A549 (cell line): ENCODE measurements around the gene TSHR. TPM values are rescaled to one million over a fixed set of nuclear protein-coding genes. Genes with fewer than 3 reads are reported as not detected.
"Not testable (repeated sequence)": the region's sequence is repeated elsewhere in the genome, so short reads cannot be mapped to it uniquely, and the experiment has no call there.

Experiments
- ATAC-seq, 2 experiments: fragments of 200-7000 bp in 1 of 2; fragments of >200 bp in 1 of 2; cut with Nextera tagmentation in 1 of 2; cut with Tn5 transposase in 1 of 2; 3 replicates each; pipeline versions ENCODE4 v1.8.0 to v1.9.1; 2018 to 2020; ENCODE audit warnings: mild to moderate bottlenecking in 1 of 2, moderate library complexity in 1 of 2
- CTCF ChIA-PET: fragments of 300-600 bp; sonication (Branson Sonifier 250); formaldehyde crosslinking; extraction: SDS; loops from one replicate; lab custom pipeline; 2021; ENCODE audit warnings: antibody characterized with exemption, inconsistent platforms; lab: Yijun Ruan, JAX
- POLR2A ChIA-PET: fragments of 350-600 bp; formaldehyde crosslinking; extraction: SDS; loops from one replicate; lab custom pipeline; 2021; ENCODE audit warnings: antibody characterized with exemption, inconsistent platforms; lab: Yijun Ruan, JAX
- DNase-seq, 2 experiments: peaks; one replicate each; pipeline versions ENCODE4 v3.0.0 to v3.0.0-alpha.2; 2011 to 2016; ENCODE audit warnings: low read depth in 1 of 2, low spot score in 1 of 2
- FAIRE-seq: peaks from 2 replicates; lab custom pipeline; 2011; peaks lifted over from hg19 to GRCh38; lab: Jason Lieb, UNC
- H3K27ac ChIP-seq, 2 experiments: fragments of >200 bp; sonication (Bioruptor Twin); formaldehyde crosslinking; 3 replicates each; pipeline ENCODE4 v1.5.1; 2016 to 2017
- H3K4me1 ChIP-seq: fragments of >200 bp; sonication (Bioruptor Twin); formaldehyde crosslinking; 3 replicates; pipeline ENCODE4 v1.6.1; 2016
- H3K4me2 ChIP-seq: fragments of >200 bp; sonication (Bioruptor Twin); formaldehyde crosslinking; 3 replicates; pipeline ENCODE4 v1.6.1; 2016
- H3K4me3 ChIP-seq: fragments of >200 bp; sonication (Bioruptor Twin); formaldehyde crosslinking; 3 replicates; pipeline ENCODE4 v1.5.1; 2016
- H3K9me3 ChIP-seq: fragments of >200 bp; sonication (Bioruptor Twin); formaldehyde crosslinking; 3 replicates; pipeline ENCODE4 v1.6.1; 2016
- ATOH8 ChIP-seq: fragments of 250-450 bp; sonication (Bioruptor Pico); IDR thresholded peaks from 2 replicates; pipeline ENCODE4 v1.5.0; 2020; ENCODE audit warnings: low read depth, mild to moderate bottlenecking, moderate library complexity
- CHD4 ChIP-seq: fragments of 200-600 bp; sonication (generic); IDR thresholded peaks from 2 replicates; pipeline ENCODE4 v1.6.1; 2016; ENCODE audit warnings: antibody characterized with exemption, mild to moderate bottlenecking, borderline replicate concordance
- EHMT2 ChIP-seq: fragments of 200-600 bp; sonication (generic); IDR thresholded peaks from 2 replicates; pipeline ENCODE4 v1.6.1; 2016; ENCODE audit warnings: antibody characterized with exemption, low read depth, mild to moderate bottlenecking, moderate library complexity
- ELK1 ChIP-seq: fragments of 150-350 bp; IDR thresholded peaks from 2 replicates; pipeline ENCODE4 v1.6.1; 2014; ENCODE audit warnings: low read depth, mild to moderate bottlenecking, low read length
- HDAC2 ChIP-seq: fragments of 200-600 bp; sonication (generic); IDR thresholded peaks from 2 replicates; pipeline ENCODE4 v1.6.1; 2016
- HES2 ChIP-seq: fragments of >200 bp; sonication (Bioruptor Twin); formaldehyde crosslinking; IDR thresholded peaks from 2 replicates; pipeline ENCODE4 v1.6.1; 2016
- HMGXB4 ChIP-seq: fragments of 250-450 bp; sonication (Bioruptor Pico); IDR thresholded peaks from 2 replicates; pipeline ENCODE4 v1.5.0; 2021; ENCODE audit warnings: mild to moderate bottlenecking, moderate library complexity, borderline replicate concordance
- JUN ChIP-seq, 2 experiments: fragments of >200 bp; sonication (Bioruptor Twin); formaldehyde crosslinking; IDR thresholded peaks; 2 replicates in 1 of 2; 3 replicates in 1 of 2; pipeline ENCODE4 v1.6.1; 2016 to 2017
- JUNB ChIP-seq: fragments of >200 bp; sonication (Bioruptor Twin); formaldehyde crosslinking; IDR thresholded peaks from 2 replicates; pipeline ENCODE4 v1.6.1; 2016
- KDM5A ChIP-seq: fragments of 200-600 bp; sonication (generic); IDR thresholded peaks from 2 replicates; pipeline ENCODE4 v1.6.1; 2016; ENCODE audit warnings: antibody characterized with exemption, mild to moderate bottlenecking
- MAFK ChIP-seq: fragments of 450-650 bp; IDR thresholded peaks from 2 replicates; pipeline ENCODE4 v1.6.1; 2014; ENCODE audit not compliant: partially characterized antibody
- MAZ ChIP-seq: fragments of 150-350 bp; IDR thresholded peaks from 2 replicates; pipeline ENCODE4 v1.6.1; 2014; ENCODE audit warnings: antibody characterized with exemption, low read depth, low read length, borderline replicate concordance
- REST ChIP-seq: fragments of 200-600 bp; sonication (generic); IDR thresholded peaks from 2 replicates; pipeline ENCODE4 v1.6.1; 2016; ENCODE audit warnings: antibody characterized with exemption, mild to moderate bottlenecking, moderate library complexity
- RNF2 ChIP-seq: fragments of 200-600 bp; sonication (generic); IDR thresholded peaks from 2 replicates; pipeline ENCODE4 v1.6.1; 2016; ENCODE audit warnings: low read depth, mild to moderate bottlenecking, antibody characterized with exemption, moderate library complexity, borderline replicate concordance
- TFCP2L1 ChIP-seq: fragments of 250-450 bp; sonication (Bioruptor Pico); IDR thresholded peaks from 2 replicates; pipeline ENCODE4 v1.5.0; 2021; ENCODE audit warnings: mild to moderate bottlenecking
- TP53 ChIP-seq: fragments of 250-450 bp; sonication (Bioruptor Pico); IDR thresholded peaks from 2 replicates; pipeline ENCODE4 v1.5.0; 2021; ENCODE audit warnings: mild to moderate bottlenecking, moderate library complexity
- ZC3H11A ChIP-seq: fragments of 450-650 bp; IDR thresholded peaks from 2 replicates; pipeline ENCODE4 v1.6.1; 2014; ENCODE audit warnings: antibody characterized with exemption, mild to moderate bottlenecking
- ZNF302 ChIP-seq: fragments of 250-450 bp; sonication (Bioruptor Pico); IDR thresholded peaks from 2 replicates; pipeline ENCODE4 v1.9.0; 2021; ENCODE audit warnings: inconsistent platforms, mild to moderate bottlenecking, moderate library complexity
- WGBS: methylation state at CpG from one replicate; pipeline ENCODE4 v1.1.6; 2017; ENCODE audit errors: missing lambda C conversion rate; 5-methylcytosine and 5-hydroxymethylcytosine counted together
- polyA plus RNA-seq, 4 experiments: library from polyadenylated mRNA; depleted of rRNA in 3 of 4; stranded (reverse); fragments of >200 nt; fragmentation: RNase III in 1 of 4; extraction: RNeasy Plus Mini Kit Qiagen cat#74134 plus additional on column Dnase treatment in 1 of 4; gene quantifications; 2 replicates in 3 of 4; 3 replicates in 1 of 4; pipeline ENCODE4 v1.2.3, GENCODE V29; 2011 to 2017
- TF ChIP-seq, protein P1 (sequence below): IDR thresholded peaks from 2 replicates; pipeline ENCODE4 v1.6.1; 2012
- TF ChIP-seq, protein P2 (sequence below): fragments of >200 bp; sonication (Bioruptor Twin); formaldehyde crosslinking; IDR thresholded peaks from 3 replicates; pipeline ENCODE4 v1.6.1; 2016

TSHR gene
- polyA plus RNA-seq, 2 of the 4 experiments (the other 2 are of a cell fraction): not detected

GRCh38 chr14:80951491-80951890 is 3.9 kb upstream of the TSHR start:
- no peak overlapping the region for H3K4me3 ChIP-seq
- H3K9me3 ChIP-seq: no peaks in the 10 kb centered on the region; the same call in 2 of the 3 replicates
- no peak overlapping the region for H3K27ac ChIP-seq
- ChIA-PET POLR2A (interaction anchor here (0.7 kb wide), 1 partner anchor 10 kb away, joined by 4 read pairs; no protein-coding TSS in a partner anchor), CTCF (no interaction called here)
- H3K4me1 ChIP-seq: no peaks in the 10 kb centered on the region
- FAIRE-seq (no peak), ATAC-seq (no peak), DNase-seq (no peak)
- 46% methylated on average over 4 of the region's 4 CpGs for WGBS
- no peak overlapping the region for H3K4me2 ChIP-seq
- TF ChIP-seq ZNF302 (CRISPR knock-in tag) (no peak), HDAC2 (no peak), CHD4 (no peak), HES2 (no peak), MAZ (no peak), ZC3H11A (no peak), ELK1 (no peak), TFCP2L1 (CRISPR knock-in tag) (no peak), KDM5A (no peak), REST (no peak), TP53 (CRISPR knock-in tag) (no peak), JUN (IDR thresholded peaks at IDR 0.05) (no peak), MAFK (no peak), JUNB (no peak), RNF2 (no peak), ATOH8 (CRISPR knock-in tag) (no peak), EHMT2 (no peak), HMGXB4 (CRISPR knock-in tag) (no peak)
- TF ChIP-seq, protein P1, sequence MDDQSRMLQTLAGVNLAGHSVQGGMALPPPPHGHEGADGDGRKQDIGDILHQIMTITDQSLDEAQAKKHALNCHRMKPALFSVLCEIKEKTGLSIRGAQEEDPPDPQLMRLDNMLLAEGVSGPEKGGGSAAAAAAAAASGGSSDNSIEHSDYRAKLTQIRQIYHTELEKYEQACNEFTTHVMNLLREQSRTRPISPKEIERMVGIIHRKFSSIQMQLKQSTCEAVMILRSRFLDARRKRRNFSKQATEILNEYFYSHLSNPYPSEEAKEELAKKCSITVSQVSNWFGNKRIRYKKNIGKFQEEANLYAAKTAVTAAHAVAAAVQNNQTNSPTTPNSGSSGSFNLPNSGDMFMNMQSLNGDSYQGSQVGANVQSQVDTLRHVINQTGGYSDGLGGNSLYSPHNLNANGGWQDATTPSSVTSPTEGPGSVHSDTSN: no peak
- TF ChIP-seq, protein P2, sequence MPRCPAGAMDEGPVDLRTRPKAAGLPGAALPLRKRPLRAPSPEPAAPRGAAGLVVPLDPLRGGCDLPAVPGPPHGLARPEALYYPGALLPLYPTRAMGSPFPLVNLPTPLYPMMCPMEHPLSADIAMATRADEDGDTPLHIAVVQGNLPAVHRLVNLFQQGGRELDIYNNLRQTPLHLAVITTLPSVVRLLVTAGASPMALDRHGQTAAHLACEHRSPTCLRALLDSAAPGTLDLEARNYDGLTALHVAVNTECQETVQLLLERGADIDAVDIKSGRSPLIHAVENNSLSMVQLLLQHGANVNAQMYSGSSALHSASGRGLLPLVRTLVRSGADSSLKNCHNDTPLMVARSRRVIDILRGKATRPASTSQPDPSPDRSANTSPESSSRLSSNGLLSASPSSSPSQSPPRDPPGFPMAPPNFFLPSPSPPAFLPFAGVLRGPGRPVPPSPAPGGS: no peak

DNA sequence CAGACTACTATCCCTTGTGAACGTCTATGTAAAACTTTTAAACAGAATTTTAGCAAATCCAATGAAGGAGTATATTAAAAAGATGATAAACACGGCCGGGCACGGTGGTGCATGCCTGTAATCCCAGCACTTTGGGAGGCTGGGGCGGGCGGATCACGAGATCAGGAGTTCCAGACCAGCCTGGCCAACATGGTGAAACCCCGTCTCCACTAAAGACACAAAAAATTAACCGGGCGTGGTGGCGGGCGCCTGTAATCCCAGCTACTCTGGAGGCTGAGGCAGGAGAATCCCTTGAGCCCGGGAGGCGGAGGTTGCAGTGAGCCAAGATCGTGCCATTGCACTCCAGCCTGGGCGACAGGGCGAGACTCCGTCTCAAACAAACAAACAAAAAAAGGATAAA is 2.2 kb upstream of the TSHR start:
- ATAC-seq, FAIRE-seq, H3K4me1 ChIP-seq, POLR2A ChIA-PET, DNase-seq, H3K4me3 ChIP-seq, H3K4me2 ChIP-seq, H3K9me3 ChIP-seq, H3K27ac ChIP-seq: not testable (repeated sequence)
- CTCF ChIA-PET: interaction anchor here (4.3 kb wide), 1 partner anchor 35 kb away, joined by 57 read pairs; no protein-coding TSS in a partner anchor
- WGBS: 70% methylated on average over 18 of the region's 18 CpGs
